SU-DHL-6 (cell line): Measurements from ENCODE around the gene PRR5.

ENCODE experiments used
- EZH2phosphoT487 ChIP-seq: fragments of 200-600 bp; sonication (generic), shearing (Covaris generic); conservative IDR thresholded peaks from 2 replicates; pipeline ENCODE4 v1.6.1; 2018; ENCODE audit warnings: mild to moderate bottlenecking, antibody characterized with exemption, low read length, moderate library complexity, mixed read lengths
- TF ChIP-seq, protein P1 (sequence below): fragments of 200-600 bp; sonication (generic); IDR thresholded peaks from one replicate; pipeline ENCODE4 v1.5.1; 2017; ENCODE audit warnings: antibody characterized with exemption, mild to moderate bottlenecking, low read length, moderate library complexity; ENCODE audit not compliant: insufficient read depth, poor library complexity, severe bottlenecking

DNA sequence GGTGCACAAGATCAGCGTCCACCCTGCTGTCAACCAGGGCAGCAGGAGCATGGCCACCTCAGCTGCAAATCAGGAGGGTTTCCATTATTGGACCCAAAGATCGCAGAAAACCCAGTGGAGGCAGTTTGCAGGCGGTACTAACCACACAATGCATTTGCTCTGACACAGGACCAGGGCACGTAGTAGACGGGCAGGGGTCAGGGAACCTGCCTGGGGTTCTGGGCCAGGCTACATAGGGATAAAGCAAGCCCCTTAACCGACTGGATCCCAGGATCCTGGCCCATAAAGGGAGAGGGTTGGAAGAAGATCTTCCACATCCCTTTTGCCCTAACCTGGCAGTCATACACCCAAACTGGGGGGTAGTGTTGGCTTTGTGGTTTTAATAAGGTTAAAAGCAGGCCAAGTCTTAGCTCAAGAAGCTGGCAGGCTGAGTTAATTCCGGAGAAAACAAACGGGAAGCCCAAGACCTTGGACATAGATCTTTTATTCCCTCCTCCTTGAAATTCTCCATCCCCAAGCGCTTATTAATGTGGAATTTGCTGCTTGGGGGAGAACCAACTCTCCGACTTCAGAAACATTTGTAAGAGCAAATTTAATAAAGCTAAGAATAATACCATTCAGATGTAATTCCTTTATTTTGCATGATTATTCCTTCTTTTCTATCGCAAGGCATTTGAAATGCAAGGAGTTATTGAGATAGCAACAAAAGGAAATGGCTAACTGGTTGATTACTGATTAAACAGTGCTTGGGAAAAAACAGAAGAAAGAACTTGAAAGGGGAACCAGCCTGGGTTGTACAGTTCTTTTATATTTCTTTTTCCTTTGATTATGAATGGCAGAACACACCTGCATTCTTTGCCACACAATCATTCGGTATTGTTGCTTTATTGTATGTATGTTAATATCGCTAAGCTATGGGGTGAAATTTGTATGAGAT is 44.1 kb downstream of the PRR5 start:
- TF ChIP-seq EZH2phosphoT487 = no peak
- TF ChIP-seq, protein P1, sequence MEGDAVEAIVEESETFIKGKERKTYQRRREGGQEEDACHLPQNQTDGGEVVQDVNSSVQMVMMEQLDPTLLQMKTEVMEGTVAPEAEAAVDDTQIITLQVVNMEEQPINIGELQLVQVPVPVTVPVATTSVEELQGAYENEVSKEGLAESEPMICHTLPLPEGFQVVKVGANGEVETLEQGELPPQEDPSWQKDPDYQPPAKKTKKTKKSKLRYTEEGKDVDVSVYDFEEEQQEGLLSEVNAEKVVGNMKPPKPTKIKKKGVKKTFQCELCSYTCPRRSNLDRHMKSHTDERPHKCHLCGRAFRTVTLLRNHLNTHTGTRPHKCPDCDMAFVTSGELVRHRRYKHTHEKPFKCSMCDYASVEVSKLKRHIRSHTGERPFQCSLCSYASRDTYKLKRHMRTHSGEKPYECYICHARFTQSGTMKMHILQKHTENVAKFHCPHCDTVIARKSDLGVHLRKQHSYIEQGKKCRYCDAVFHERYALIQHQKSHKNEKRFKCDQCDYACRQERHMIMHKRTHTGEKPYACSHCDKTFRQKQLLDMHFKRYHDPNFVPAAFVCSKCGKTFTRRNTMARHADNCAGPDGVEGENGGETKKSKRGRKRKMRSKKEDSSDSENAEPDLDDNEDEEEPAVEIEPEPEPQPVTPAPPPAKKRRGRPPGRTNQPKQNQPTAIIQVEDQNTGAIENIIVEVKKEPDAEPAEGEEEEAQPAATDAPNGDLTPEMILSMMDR = no peak
